Ovary (tissue), 9 donors: ENCODE results near the gene NUSAP1. TPM values are rescaled to one million over a fixed set of nuclear protein-coding genes. Genes with fewer than 3 reads are reported as not detected.

Source experiments
- DNase-seq, 5 donors: peaks; one replicate each; pipeline ENCODE4 v3.0.0-alpha.2; 2019 to 2020
- H3K27ac ChIP-seq, 2 donors: fragments of 200-600 bp; one replicate each; pipeline versions ENCODE4 v1.5.1 to v1.8.0; 2019 to 2022
- H3K27me3 ChIP-seq: fragments of 200-600 bp; one replicate; pipeline ENCODE4 v1.8.0; 2022
- H3K36me3 ChIP-seq: fragments of 200-600 bp; sonication (generic); one replicate; pipeline ENCODE4 v1.5.1; 2019
- H3K4me1 ChIP-seq: one replicate; pipeline ENCODE4 v1.8.1; 2013; ENCODE audit warnings: mild to moderate bottlenecking, moderate library complexity; ENCODE audit not compliant: insufficient read depth
- H3K4me3 ChIP-seq: fragments of 200-600 bp; sonication (generic); one replicate; pipeline ENCODE4 v1.5.1; 2017
- H3K9me3 ChIP-seq, 2 donors: fragments of 200-600 bp in 1 of 2; sonication (generic) in 1 of 2; one replicate each; pipeline versions ENCODE4 v1.5.1 to v1.8.1; 2013 to 2019; ENCODE audit warnings: mild to moderate bottlenecking in 1 of 2, moderate library complexity in 1 of 2
- CTCF ChIP-seq, 3 donors: fragments of 450-650 bp in 2 of 3; fragments of 200-600 bp in 1 of 3; IDR thresholded peaks; one replicate each; pipeline versions ENCODE4 v1.5.1 to v1.8.0; 2016 to 2022; ENCODE audit warnings: antibody characterized with exemption in 3 of 3, mild to moderate bottlenecking in 1 of 3
- EP300 ChIP-seq: sonication (generic); formaldehyde crosslinking; IDR thresholded peaks from one replicate; pipeline ENCODE4 v1.6.1; 2017; ENCODE audit warnings: antibody characterized with exemption
- POLR2A ChIP-seq: fragments of 450-650 bp; IDR thresholded peaks from one replicate; pipeline ENCODE4 v1.6.1; 2017; ENCODE audit warnings: antibody characterized with exemption, mild to moderate bottlenecking, moderate library complexity
- WGBS, 3 donors: extraction: QIAGEN DNeasy Blood & Tissue Kit in 1 of 3; methylation state at CpG; one replicate each; pipeline versions ENCODE4 v1.1.5 to v1.1.7; 2013 to 2017; 5-methylcytosine and 5-hydroxymethylcytosine counted together
- intact Hi-C, 4 donors: fragments of 100-400 bp; cut with DNase I; formaldehyde crosslinking; loops; one replicate each; pipeline versions ENCODE4 v1.11.0 to v1.15.1; 2022 to 2023
- polyA plus RNA-seq, 2 donors: library from polyadenylated mRNA; stranded (reverse); fragments of 200-250 nt in 1 of 2; fragments of 350-450 nt in 1 of 2; fragmentation: Illumina TruSeq in 1 of 2; extraction: RNeasy Lipid Tissue Mini Kit (QIAGEN cat#74804) in 1 of 2; gene quantifications; one replicate each; pipeline ENCODE4 v1.2.3, GENCODE V29; 2013 to 2014
- total RNA-seq, 7 donors: library from RNA; depleted of rRNA in 2 of 7; stranded (reverse); fragments of >200 nt in 2 of 7; fragmentation: NEBNext Ultra II Directional in 3 of 7; extraction: Animal tissue kit (Norgen Biotek cat#: 25700) in 3 of 7; gene quantifications; one replicate each; pipeline versions ENCODE4 v1.1.0 to v1.2.4, GENCODE V29; 2016 to 2023
- donor health status: DM: no; HTN: no; CAD: no; lungs with moderate emphysema.
- donor health status: DM: no; HTN: no; CAD: no.
- donor health status: Bipolar disorder and iron deficiency.
- donor health status: DM: yes; HTN: yes; CAD: no.
- donor health status: DM: no; HTN: no; CAD: no.
- donor health status: DM: yes; HTN: yes; CAD: no.

NUSAP1 gene
- total and polyA plus RNA-seq, 9 donors = 2.2 to 14.8 (median 5.8) TPM

GRCh38 chr15:41429003-41429890 is 96.6 kb downstream of the NUSAP1 start:
- no peak overlapping the region for H3K27ac ChIP-seq
- no peak for TF ChIP-seq POLR2A
- TF ChIP-seq CTCF (IDR thresholded peaks at IDR 0.05) = no peak
- TF ChIP-seq EP300 = no peak
- WGBS, 3 donors = 73 to 78% (median 76%) methylated on average over 10 of the region's 10 CpGs

More at GRCh38 chr15:41429003-41429890, 96.6 kb downstream of the NUSAP1 start:
- Histone ChIP-seq H3K36me3 (no peaks in the 10 kb centered on the region), H3K9me3 (no peaks in the 10 kb centered on the region), H3K4me3 (no peak overlapping the region), H3K4me1 (peaks cover 1% of the 10 kb centered on the region), H3K27me3 (no peaks in the 10 kb centered on the region)
- intact Hi-C loops = no loop called here
- no peak for DNase-seq

Other genes starting within 250 kb of the NUSAP1 start
- gene INO80, start 216.6 kb upstream of the NUSAP1 start, total RNA-seq = 10 to 100 TPM; 12.0 to 36.0 (median 21.4) TPM
- gene INO80, start 216.6 kb upstream of the NUSAP1 start, polyA plus RNA-seq = 10 to 100 TPM; 14.5 to 15.2 TPM
- gene EXD1, start 102.1 kb upstream of the NUSAP1 start, total RNA-seq = not detected
- gene EXD1, start 102.1 kb upstream of the NUSAP1 start, polyA plus RNA-seq = not detected
- 10 to 100 TPM; 46.1 to 84.6 (median 59.5) TPM for gene CHP1, start 101.6 kb upstream of the NUSAP1 start, total RNA-seq
- gene CHP1, start 101.6 kb upstream of the NUSAP1 start, polyA plus RNA-seq = 10 to 100 TPM; 24.8 to 61.4 TPM
- gene OIP5, start 290 bp upstream of the NUSAP1 start, total RNA-seq = 1 to 10 TPM in 3 of 7 donors, under 1 TPM in 4; 0.52 to 1.9 (median 0.94) TPM
- 1 to 10 TPM in 1 of 2 donors, under 1 TPM in 1; 0.75 to 1.5 TPM for gene OIP5, start 290 bp upstream of the NUSAP1 start, polyA plus RNA-seq
- gene NDUFAF1, start 69.6 kb downstream of the NUSAP1 start, total RNA-seq = 10 to 100 TPM; 11.2 to 16.3 (median 14.0) TPM
- 10 to 100 TPM; 16.2 to 38.1 TPM for gene NDUFAF1, start 69.6 kb downstream of the NUSAP1 start, polyA plus RNA-seq
- 10 to 100 TPM; 22.2 to 41.9 (median 35.6) TPM for gene RTF1, start 84.2 kb downstream of the NUSAP1 start, total RNA-seq
- gene RTF1, start 84.2 kb downstream of the NUSAP1 start, polyA plus RNA-seq = 10 to 100 TPM; 26.1 to 57.1 TPM
- gene ITPKA, start 161.0 kb downstream of the NUSAP1 start, total RNA-seq = under 1 TPM; 0.11 to 0.82 (median 0.51) TPM
- under 1 TPM; 0.15 to 0.33 TPM for gene ITPKA, start 161.0 kb downstream of the NUSAP1 start, polyA plus RNA-seq
- gene LTK, start 180.9 kb downstream of the NUSAP1 start, total RNA-seq = under 1 TPM in 4 of 7 donors, not detected in 3; 0.17 to 0.46 (median 0.30) TPM
- gene LTK, start 180.9 kb downstream of the NUSAP1 start, polyA plus RNA-seq = under 1 TPM in 1 of 2 donors, not detected in 1; 0.23 TPM
- 10 to 100 TPM; 19.1 to 33.2 (median 22.5) TPM for gene RPAP1, start 211.4 kb downstream of the NUSAP1 start, total RNA-seq
- gene RPAP1, start 211.4 kb downstream of the NUSAP1 start, polyA plus RNA-seq = 10 to 100 TPM in 1 of 2 donors, 1 to 10 TPM in 1; 8.6 to 12.0 TPM
- 100 to 1,000 TPM in 5 of 7 donors, 10 to 100 TPM in 2; 43.1 to 265 (median 135) TPM for gene TYRO3, start 226.3 kb downstream of the NUSAP1 start, total RNA-seq
- 10 to 100 TPM; 37.7 to 78.7 TPM for gene TYRO3, start 226.3 kb downstream of the NUSAP1 start, polyA plus RNA-seq